Muscle layer of colon (tissue), 2 donors: ENCODE results near the gene FNTB.

Source experiments
- H3K27ac ChIP-seq: one replicate; pipeline ENCODE4 v1.7.0; 2013; ENCODE audit warnings: low read depth, mild to moderate bottlenecking, low read length, moderate library complexity
- H3K27me3 ChIP-seq, 2 donors: one replicate each; pipeline ENCODE4 v1.7.0; 2013; ENCODE audit warnings: low read length in 2 of 2, mild to moderate bottlenecking in 2 of 2; ENCODE audit not compliant: insufficient read depth in 2 of 2, control insufficient read depth in 1 of 2
- H3K36me3 ChIP-seq: one replicate; pipeline ENCODE4 v1.7.0; 2013; ENCODE audit warnings: mild to moderate bottlenecking, low read length; ENCODE audit not compliant: insufficient read depth
- H3K4me1 ChIP-seq: one replicate; pipeline ENCODE4 v1.7.0; 2013; ENCODE audit warnings: mild to moderate bottlenecking, low read length; ENCODE audit not compliant: insufficient read depth
- H3K4me3 ChIP-seq, 2 donors: one replicate each; pipeline ENCODE4 v1.7.0; 2013; ENCODE audit warnings: low read length in 2 of 2, low read depth in 1 of 2, mild to moderate bottlenecking in 1 of 2, moderate library complexity in 1 of 2
- H3K9ac ChIP-seq: one replicate; pipeline ENCODE4 v1.7.0; 2013; ENCODE audit warnings: low read length
- H3K9me3 ChIP-seq: one replicate; pipeline ENCODE4 v1.7.0; 2013; ENCODE audit warnings: mild to moderate bottlenecking, low read length
- donor health status: abdominal sarcoma.
- donor health status: Adenocarcinoma of cecum.

The FNTB gene

GRCh38 chr14:65042296-65042695, 55.6 kb downstream of the FNTB start:
- Histone ChIP-seq H3K36me3 (peaks cover 28% of the 10 kb centered on the region), H3K9me3 (no peaks in the 10 kb centered on the region), H3K27ac (no peak overlapping the region), H3K4me3 (no peak overlapping the region), H3K9ac (no peak overlapping the region), H3K27me3 (no peaks in the 10 kb centered on the region), H3K4me1 (peaks cover 1% of the 10 kb centered on the region)

GRCh38 chr14:65042731-65043372, 56.2 kb downstream of the FNTB start:
- Histone ChIP-seq H3K27me3 (no peaks in the 10 kb centered on the region), H3K9me3 (no peaks in the 10 kb centered on the region), H3K4me1 (peaks cover 7% of the 10 kb centered on the region), H3K4me3 (no peak overlapping the region), H3K9ac (no peak overlapping the region), H3K27ac (no peak overlapping the region), H3K36me3 (peaks cover 28% of the 10 kb centered on the region)

- Histone ChIP-seq H3K4me1 (peaks cover 7% of the 10 kb centered on the region), H3K36me3 (peaks cover 28% of the 10 kb centered on the region), H3K27ac (no peak overlapping the region), H3K4me3 (no peak overlapping the region), H3K9ac (no peak overlapping the region), H3K27me3 (no peaks in the 10 kb centered on the region), H3K9me3 (no peaks in the 10 kb centered on the region)
Observed at GRCh38 chr14:65043893-65044595, 57.3 kb downstream of the FNTB start.

GRCh38 chr14:65044596-65044959, 57.9 kb downstream of the FNTB start:
- no peak overlapping the region for H3K27ac ChIP-seq
- H3K4me1 ChIP-seq, result peaks cover 7% of the 10 kb centered on the region
- H3K27me3 ChIP-seq, result no peaks in the 10 kb centered on the region
- no peaks in the 10 kb centered on the region for H3K9me3 ChIP-seq
- H3K9ac ChIP-seq, result no peak overlapping the region
- H3K36me3 ChIP-seq, result peaks cover 25% of the 10 kb centered on the region
- no peak overlapping the region for H3K4me3 ChIP-seq

- Histone ChIP-seq H3K27me3 (no peaks in the 10 kb centered on the region), H3K36me3 (peaks cover 25% of the 10 kb centered on the region), H3K9ac (no peak overlapping the region), H3K4me3 (no peak overlapping the region), H3K27ac (no peak overlapping the region), H3K4me1 (peaks cover 7% of the 10 kb centered on the region), H3K9me3 (no peaks in the 10 kb centered on the region)
Observed at GRCh38 chr14:65045006-65045405, 58.3 kb downstream of the FNTB start.

- no peaks in the 10 kb centered on the region for H3K27me3 ChIP-seq
- no peak overlapping the region for H3K4me3 ChIP-seq
- H3K36me3 ChIP-seq, result peaks cover 23% of the 10 kb centered on the region
- H3K27ac ChIP-seq, result no peak overlapping the region
- peaks cover 7% of the 10 kb centered on the region for H3K4me1 ChIP-seq
- no peaks in the 10 kb centered on the region for H3K9me3 ChIP-seq
- no peak overlapping the region for H3K9ac ChIP-seq
Observed at GRCh38 chr14:65045709-65046108, 59.0 kb downstream of the FNTB start.

- no peak overlapping the region for H3K4me3 ChIP-seq
- no peak overlapping the region for H3K27ac ChIP-seq
- H3K36me3 ChIP-seq, result peaks cover 9% of the 10 kb centered on the region
- peaks cover under 1% of the 10 kb centered on the region for H3K4me1 ChIP-seq
- H3K9ac ChIP-seq, result no peak overlapping the region
- H3K27me3 ChIP-seq, result no peaks in the 10 kb centered on the region
- no peaks in the 10 kb centered on the region for H3K9me3 ChIP-seq
Observed at GRCh38 chr14:65052832-65053231, 66.1 kb downstream of the FNTB start.

GRCh38 chr14:65053466-65053865, 66.8 kb downstream of the FNTB start:
- H3K9ac ChIP-seq, result no peak overlapping the region
- peaks cover 9% of the 10 kb centered on the region for H3K36me3 ChIP-seq
- H3K27me3 ChIP-seq, result no peaks in the 10 kb centered on the region
- no peaks in the 10 kb centered on the region for H3K9me3 ChIP-seq
- no peak overlapping the region for H3K27ac ChIP-seq
- no peak overlapping the region for H3K4me3 ChIP-seq
- no peaks in the 10 kb centered on the region for H3K4me1 ChIP-seq

- H3K27ac ChIP-seq, result no peak overlapping the region
- H3K9me3 ChIP-seq, result no peaks in the 10 kb centered on the region
- no peaks in the 10 kb centered on the region for H3K4me1 ChIP-seq
- H3K9ac ChIP-seq, result no peak overlapping the region
- no peak overlapping the region for H3K4me3 ChIP-seq
- peaks cover 9% of the 10 kb centered on the region for H3K36me3 ChIP-seq
- no peaks in the 10 kb centered on the region for H3K27me3 ChIP-seq
Observed at GRCh38 chr14:65054471-65055085, 67.9 kb downstream of the FNTB start.

- H3K9ac ChIP-seq, result no peak overlapping the region
- H3K9me3 ChIP-seq, result no peaks in the 10 kb centered on the region
- H3K4me1 ChIP-seq, result no peaks in the 10 kb centered on the region
- no peak overlapping the region for H3K4me3 ChIP-seq
- no peaks in the 10 kb centered on the region for H3K27me3 ChIP-seq
- no peak overlapping the region for H3K27ac ChIP-seq
- H3K36me3 ChIP-seq, result peaks cover 28% of the 10 kb centered on the region
Observed at GRCh38 chr14:65057695-65058094, 71.0 kb downstream of the FNTB start.

- Histone ChIP-seq H3K9me3 (no peaks in the 10 kb centered on the region), H3K36me3 (peaks cover 38% of the 10 kb centered on the region), H3K27ac (no peak overlapping the region), H3K27me3 (no peaks in the 10 kb centered on the region), H3K4me1 (no peaks in the 10 kb centered on the region), H3K4me3 (no peak overlapping the region), H3K9ac (no peak overlapping the region)
Observed at GRCh38 chr14:65062096-65063075, 75.7 kb downstream of the FNTB start.
